ENCODE results near the gene SYN1.

Gene SYN1

GRCh38 chrX:47573341-47574075 is 46.1 kb downstream of the SYN1 start:
- no peak for DNase-seq (ENCODE audit: low read depth in 2 of 2)

- DNase-seq (ENCODE audit: low read depth in 2 of 2): no peak
Measured at GRCh38 chrX:47572773-47573340, 46.8 kb downstream of the SYN1 start.

GRCh38 chrX:47571896-47572295 is 47.8 kb downstream of the SYN1 start:
- DNase-seq (ENCODE audit: low read depth in 2 of 2): no peak

GRCh38 chrX:47571215-47571614 is 48.4 kb downstream of the SYN1 start:
- DNase-seq (ENCODE audit: low read depth in 2 of 2): no peak

GRCh38 chrX:47570794-47571193 is 48.9 kb downstream of the SYN1 start:
- no peak for DNase-seq (ENCODE audit: low read depth in 2 of 2)

GRCh38 chrX:47568656-47569295 is 50.9 kb downstream of the SYN1 start:
- DNase-seq (ENCODE audit: low read depth in 2 of 2): no peak

- no peak for DNase-seq (ENCODE audit: low read depth in 2 of 2)
Measured at GRCh38 chrX:47566841-47567240, 52.8 kb downstream of the SYN1 start.

- no peak for DNase-seq (ENCODE audit: low read depth in 2 of 2)
Measured at GRCh38 chrX:47564438-47565085, 55.1 kb downstream of the SYN1 start.

GRCh38 chrX:47563801-47564315 is 55.8 kb downstream of the SYN1 start:
- DNase-seq (ENCODE audit: low read depth in 2 of 2): no peak

- DNase-seq (ENCODE audit: low read depth in 2 of 2): no peak
Measured at GRCh38 chrX:47562615-47563243, 56.9 kb downstream of the SYN1 start.

GRCh38 chrX:47561659-47562151 is 58.0 kb downstream of the SYN1 start:
- DNase-seq (ENCODE audit: low read depth in 2 of 2): no peak

- DNase-seq (ENCODE audit: low read depth in 2 of 2): peak; percentile 82 to 83
Measured at GRCh38 chrX:47560934-47561658, 58.6 kb downstream of the SYN1 start, which contains the start of gene ARAF. Gene ARAF, plus strand, starts transcription at chrX:47561205. Its CDS starts 1,763 bp downstream, at chrX:47562968.

- DNase-seq (ENCODE audit: low read depth in 2 of 2): no peak
Measured at GRCh38 chrX:47560179-47560933, 59.3 kb downstream of the SYN1 start.

- DNase-seq (ENCODE audit: low read depth in 2 of 2): no peak
Measured at GRCh38 chrX:47558436-47558835, 61.2 kb downstream of the SYN1 start.

GRCh38 chrX:47556045-47556623 is 63.5 kb downstream of the SYN1 start:
- DNase-seq (ENCODE audit: low read depth in 2 of 2): peak; percentile 44 to 55

- no peak for DNase-seq (ENCODE audit: low read depth in 2 of 2)
Measured at GRCh38 chrX:47543496-47543895, 76.2 kb downstream of the SYN1 start.

- DNase-seq (ENCODE audit: low read depth in 2 of 2): no peak
Measured at GRCh38 chrX:47540754-47541538, 78.7 kb downstream of the SYN1 start.

- no peak for DNase-seq (ENCODE audit: low read depth in 2 of 2)
Measured at GRCh38 chrX:47539860-47540259, 79.8 kb downstream of the SYN1 start.

GRCh38 chrX:47530049-47530448 is 89.6 kb downstream of the SYN1 start:
- DNase-seq (ENCODE audit: low read depth in 2 of 2): no peak

Data from stimulated activated CD8-positive, alpha-beta memory T cell treated with anti-CD3 and anti-CD28 coated beads, Interleukin-7, amount 100 ng/mL, for 1 hour (primary cell).